ENCODE data around the gene DEPDC5.

GRCh38 chr22:31881865-31882264, 128.0 kb downstream of the DEPDC5 start:
- no peak for TF ChIP-seq CTCF (IDR thresholded peaks at IDR 0.05; ENCODE audit: low read depth, low read length, poor library complexity, severe bottlenecking)
- no peak for TF ChIP-seq EZH2phosphoT487 (IDR thresholded peaks at IDR 0.05; ENCODE audit: borderline replicate concordance, low read length)
